ENCODE measurements around the gene GAST. TPM values are rescaled to one million over a fixed set of nuclear protein-coding genes. Genes with fewer than 3 reads are reported as not detected.
"Not testable (repeated sequence)": the region's sequence is repeated elsewhere in the genome, so short reads cannot be mapped to it uniquely, and the experiment has no call there.

Gene GAST
- not detected in 2 replicates for total RNA-seq

DNA sequence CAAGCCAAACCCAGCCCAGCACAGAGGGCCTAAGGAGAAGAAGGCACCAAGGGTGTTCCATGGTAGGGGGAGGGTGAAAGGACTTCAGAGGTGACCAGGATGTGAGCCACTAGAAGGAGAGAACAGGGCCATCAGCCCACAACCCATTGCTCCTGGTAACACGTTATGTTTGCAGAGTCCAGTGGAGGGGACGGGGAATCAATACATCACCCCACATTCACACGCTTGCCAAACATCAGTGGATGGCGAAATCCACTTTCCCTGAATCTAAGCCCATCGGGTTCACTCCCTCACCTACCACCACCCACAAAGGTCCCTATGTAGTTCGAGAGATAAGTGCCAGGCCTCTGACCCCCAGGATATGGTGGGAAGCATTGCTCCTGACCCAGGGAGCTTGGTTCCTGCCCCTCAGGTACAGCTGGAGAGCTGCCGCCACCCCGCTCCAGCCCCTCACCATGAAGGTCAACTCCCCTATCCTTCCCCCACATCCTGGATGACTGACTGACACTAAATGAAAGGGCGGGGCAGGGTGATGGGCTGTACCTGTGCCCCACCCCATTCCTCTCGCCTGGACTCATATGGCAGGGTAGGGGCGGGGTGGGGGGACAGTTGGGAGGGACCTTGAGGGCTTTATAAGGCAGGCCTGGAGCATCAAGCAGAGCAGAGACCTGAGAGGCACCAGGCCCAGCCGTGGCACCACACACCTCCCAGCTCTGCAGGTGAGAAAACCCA, at the start of gene GAST:
Gene GAST, plus strand, starts transcription at position 663 of the 732 bp plus-strand sequence. CDS start 3,106 bp downstream, outside the sequence.
- intact Hi-C loops (cut with micrococcal nuclease), result no loop called here

DNA sequence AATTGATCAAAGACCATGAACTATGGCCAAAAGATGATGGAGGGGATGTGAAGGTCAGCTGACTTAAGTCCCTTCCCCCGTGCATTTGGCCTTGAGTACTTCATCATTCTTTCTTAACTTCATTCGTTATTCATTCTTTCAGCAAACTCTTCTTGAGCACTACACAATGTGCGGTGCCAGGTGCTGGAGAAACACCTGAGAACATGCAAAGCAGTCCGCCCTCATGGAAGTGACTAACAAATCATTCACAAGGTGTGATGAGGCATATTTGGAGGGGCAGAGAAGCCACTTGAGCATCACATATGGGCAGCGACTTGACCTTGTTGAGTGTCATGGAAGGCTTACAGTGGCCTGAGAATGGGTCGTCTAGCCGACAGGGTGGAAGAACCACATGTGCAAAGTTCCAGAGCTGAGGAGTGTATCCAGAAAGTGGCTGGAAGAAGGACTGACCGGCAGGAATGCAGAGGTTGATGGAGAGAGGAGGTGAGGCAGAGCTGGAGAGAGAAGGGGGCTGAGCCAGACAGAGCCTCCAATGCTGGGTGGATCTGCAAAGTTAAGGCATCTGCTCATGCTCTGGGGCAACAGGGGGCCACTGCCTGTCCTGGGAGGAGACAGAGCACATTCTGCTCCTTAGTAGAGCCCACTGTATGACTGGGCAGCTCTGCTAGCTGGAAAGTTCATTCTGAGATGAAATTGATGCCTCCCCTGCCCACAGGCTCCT, 48.5 kb upstream of the GAST start:
- intact Hi-C loops (cut with micrococcal nuclease), result loop anchor here (2.0 to 5.0 kb wide), 2 partner anchors 807 to 861 kb away; no protein-coding TSS in a partner anchor

DNA sequence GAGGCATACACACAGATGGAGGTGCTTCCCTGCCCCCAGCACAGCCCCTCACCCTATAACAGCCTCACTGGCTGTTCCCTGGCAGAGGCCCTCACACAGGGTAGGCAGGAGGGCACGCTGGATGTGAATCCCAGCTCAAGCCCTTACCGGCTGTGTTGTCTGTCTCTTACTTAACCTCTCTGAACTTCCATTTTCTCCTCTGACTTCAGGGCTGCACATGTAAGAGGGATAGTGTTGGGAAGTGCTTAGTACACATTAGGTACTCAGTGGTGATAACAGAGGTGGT, 48.0 kb upstream of the GAST start:
- intact Hi-C loops (cut with micrococcal nuclease), result loop anchor here (5.0 kb wide), 1 partner anchor 862 kb away; no protein-coding TSS in a partner anchor

DNA sequence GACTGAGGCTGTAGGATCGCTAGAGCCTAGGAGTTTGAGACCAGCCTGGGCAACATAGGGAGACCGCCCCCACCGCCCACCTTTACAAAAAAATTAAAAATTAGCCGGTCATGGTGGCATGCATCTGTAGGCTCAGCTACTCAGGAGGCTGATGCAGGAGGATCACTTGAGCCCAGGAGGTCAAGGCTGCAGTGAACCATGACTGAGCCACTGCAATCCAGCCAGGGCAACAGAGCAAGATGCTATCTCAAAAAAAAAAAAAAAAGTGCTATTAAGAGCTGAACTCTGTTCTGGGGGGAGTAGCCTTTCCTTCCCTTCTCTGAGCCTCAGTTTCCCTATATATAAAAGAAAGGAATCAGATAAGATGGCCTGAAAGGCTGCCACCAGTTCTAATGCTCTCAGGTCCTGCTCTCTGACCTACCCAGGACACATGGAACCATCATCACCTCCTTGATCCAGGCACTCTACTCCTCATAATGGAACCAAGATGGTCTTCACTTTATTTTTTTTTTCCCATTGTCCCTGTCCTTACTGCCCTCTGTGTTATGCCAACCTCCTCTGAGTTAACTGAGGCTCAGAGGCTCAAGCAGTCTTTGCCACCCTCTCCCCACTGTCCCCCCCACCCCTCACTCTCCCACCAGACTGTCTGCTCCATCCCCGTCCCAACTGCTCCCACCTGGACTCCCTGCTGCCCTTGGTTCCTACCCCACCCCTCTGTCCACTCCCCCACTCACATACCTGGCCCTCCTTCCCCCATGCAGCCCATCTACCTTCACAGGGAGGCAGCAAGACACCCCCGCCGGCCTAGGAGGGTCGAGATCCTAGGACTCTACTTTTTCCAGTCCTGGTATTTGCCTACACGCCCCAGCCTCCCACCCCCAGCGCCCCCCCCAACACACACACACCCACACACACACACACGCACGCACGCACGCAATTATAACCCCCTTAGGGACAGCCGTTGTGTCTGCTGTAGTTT, 47.3 kb upstream of the GAST start:
- intact Hi-C loops (cut with micrococcal nuclease), result loop anchor here (5.0 kb wide), 1 partner anchor 863 kb away; no protein-coding TSS in a partner anchor

GRCh38 chr17:41665566-41666236, 46.4 kb upstream of the GAST start:
- intact Hi-C loops (cut with micrococcal nuclease), result loop anchor here (1.0 kb wide), 1 partner anchor 24 kb away; no protein-coding TSS in a partner anchor

GRCh38 chr17:41666237-41666641, 45.9 kb upstream of the GAST start:
- intact Hi-C loops (cut with micrococcal nuclease), result loop anchor here (1.0 kb wide), 1 partner anchor 23 kb away; no protein-coding TSS in a partner anchor

GRCh38 chr17:41666708-41667279, 45.3 kb upstream of the GAST start:
- intact Hi-C loops (cut with micrococcal nuclease), result loop anchor here (1.0 kb wide), 3 partner anchors 13 to 23 kb away; no protein-coding TSS in a partner anchor

- intact Hi-C loops (cut with micrococcal nuclease), result loop anchor here (1.0 kb wide), 2 partner anchors 12 to 19 kb away; no protein-coding TSS in a partner anchor
Measured at GRCh38 chr17:41667280-41668041, 44.7 kb upstream of the GAST start.

GRCh38 chr17:41672153-41672552, 40.0 kb upstream of the GAST start:
- intact Hi-C loops (cut with micrococcal nuclease), result no loop called here

- intact Hi-C loops (cut with micrococcal nuclease), result not testable (repeated sequence)
Measured at GRCh38 chr17:41675157-41676057, 36.7 kb upstream of the GAST start.

GRCh38 chr17:41676058-41676419, 36.1 kb upstream of the GAST start:
- intact Hi-C loops (cut with micrococcal nuclease), result no loop called here

GRCh38 chr17:41678411-41678906, 33.7 kb upstream of the GAST start:
- intact Hi-C loops (cut with micrococcal nuclease), result no loop called here

- intact Hi-C loops (cut with micrococcal nuclease), result loop anchor here (1.0 kb wide), 2 partner anchors 9 to 12 kb away; partner anchors contain the start of gene EIF1
Measured at GRCh38 chr17:41678907-41679739, 33.0 kb upstream of the GAST start.

DNA sequence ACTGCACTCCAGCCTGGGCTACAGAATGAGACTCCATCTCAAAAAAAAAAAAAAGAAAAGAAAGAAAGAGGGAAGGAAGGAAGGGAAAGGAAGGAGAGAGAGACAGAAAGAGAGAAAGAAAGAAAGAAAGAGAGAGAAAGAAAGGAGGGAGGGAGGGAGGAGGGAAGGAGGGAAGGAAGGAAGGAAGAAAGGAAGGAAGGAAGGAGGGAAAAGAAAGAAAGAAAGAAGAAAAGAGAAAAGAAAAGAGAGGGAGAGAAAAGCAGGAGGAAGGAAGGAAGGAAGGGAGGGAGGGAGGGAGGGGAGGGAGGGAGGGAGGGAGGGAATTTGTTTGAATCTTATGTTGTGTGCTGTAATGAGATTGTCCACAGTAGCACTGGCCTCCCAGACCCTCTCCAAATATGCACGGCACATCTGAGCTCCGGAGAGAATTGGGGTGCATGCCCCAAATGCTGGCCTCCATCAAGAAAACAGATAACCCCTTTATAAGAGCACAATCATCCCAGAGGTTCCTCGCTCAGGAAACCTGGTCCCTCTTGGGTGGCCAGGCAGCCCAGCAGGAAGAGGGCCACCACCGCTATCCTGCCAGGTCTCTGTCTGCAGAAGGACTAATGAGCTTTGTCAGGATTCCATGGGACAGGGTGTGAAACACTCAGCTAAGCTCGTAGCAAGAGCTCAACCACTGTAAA, 32.2 kb upstream of the GAST start:
- intact Hi-C loops (cut with micrococcal nuclease), result loop anchor here (1.0 kb wide), 2 partner anchors 8 to 13 kb away; partner anchors contain the start of gene EIF1

DNA sequence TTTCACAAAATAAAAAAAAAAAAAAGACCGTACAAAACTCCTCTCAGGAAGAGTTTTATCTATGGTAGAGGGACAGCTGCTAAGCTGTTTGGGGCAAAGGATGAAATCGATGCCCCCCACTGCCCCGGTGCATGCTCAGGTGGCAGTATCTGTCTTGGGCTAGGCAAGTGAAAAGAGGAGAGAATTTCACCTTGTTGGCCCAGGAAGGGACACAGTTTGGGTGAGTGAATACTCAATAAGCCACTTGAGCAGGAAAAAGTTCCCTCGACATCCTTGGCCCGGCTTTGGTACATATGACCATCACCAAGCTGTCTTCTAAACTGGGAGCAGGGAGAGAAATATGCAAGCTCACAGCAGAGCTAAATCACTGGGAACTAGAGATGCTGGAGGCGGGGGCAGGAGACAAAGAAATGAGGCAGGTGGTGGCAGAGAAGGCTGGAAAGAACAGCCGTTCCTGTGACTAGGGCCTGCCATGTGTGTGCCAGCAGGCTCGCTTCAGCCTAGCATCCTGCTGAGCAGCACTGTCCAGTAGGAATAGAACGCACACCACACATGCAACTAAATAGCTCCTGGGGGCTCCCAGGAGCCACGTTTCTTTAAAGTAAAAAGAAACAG, 31.6 kb upstream of the GAST start:
- intact Hi-C loops (cut with micrococcal nuclease), result no loop called here

DNA sequence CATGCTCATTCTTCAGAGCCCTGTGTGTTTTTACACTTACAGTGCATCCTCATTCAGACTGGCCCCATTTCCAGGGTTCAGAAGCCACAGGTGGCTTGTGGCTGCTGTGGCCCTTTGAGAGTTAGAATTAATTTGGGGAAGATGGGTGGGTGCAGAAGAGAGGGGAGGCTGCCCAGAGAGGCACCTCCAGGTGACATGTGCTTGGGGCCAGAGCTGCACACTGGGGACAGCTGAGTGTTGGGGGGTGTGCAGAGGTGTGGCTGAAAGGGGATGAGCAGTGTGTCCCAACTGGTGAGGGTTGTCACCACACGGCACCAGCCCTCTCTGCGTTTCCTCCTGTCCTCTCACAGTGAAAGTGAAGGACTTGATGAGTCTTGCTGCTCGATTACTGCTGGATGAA, 30.4 kb upstream of the GAST start:
- intact Hi-C loops (cut with micrococcal nuclease), result no loop called here

Data from T-helper 2 cell treated with Interferon-gamma antibody and Interleukin-4, amounts not matched to agents 100 ng/mL and 5 ng/mL, for 36 hours (primary cell).